Measurements from ENCODE around the gene MEP1A. TPM values are rescaled to one million over a fixed set of nuclear protein-coding genes. Genes with fewer than 3 reads are reported as not detected.
"Not testable (repeated sequence)": the region's sequence is repeated elsewhere in the genome, so short reads cannot be mapped to it uniquely, and the experiment has no call there.

The MEP1A gene
- total and polyA plus RNA-seq, 9 donors, result 0.04 to 24.9 (median 0.16) TPM; not detected in 3

DNA sequence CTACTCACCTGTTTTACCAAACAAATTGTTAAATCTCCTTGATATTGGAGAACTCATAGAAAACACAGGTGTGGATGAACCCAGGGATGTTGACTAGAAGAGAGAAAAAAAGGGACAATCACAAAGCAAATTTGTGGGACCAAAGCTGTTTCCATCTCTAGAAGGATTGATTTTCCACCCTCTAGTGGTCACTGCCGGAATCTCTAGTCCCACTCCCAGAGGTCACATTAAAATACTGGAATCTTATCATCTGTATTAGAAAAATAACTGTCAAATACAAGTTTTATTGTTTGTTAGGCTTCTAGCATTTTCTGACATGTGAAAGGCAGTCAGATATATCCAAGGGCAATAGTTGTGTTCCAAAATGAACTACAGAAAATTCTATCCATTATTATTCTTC lies 62.8 kb downstream of the MEP1A start:
- not testable (repeated sequence) for H3K9me3 ChIP-seq (replicated peaks; ENCODE audit: control insufficient read depth, low read depth, low read length); H3K27ac ChIP-seq (ENCODE audit: low read length); H3K4me1 ChIP-seq (ENCODE audit: control insufficient read depth, insufficient read depth, low read length); H3K36me3 ChIP-seq (ENCODE audit: control insufficient read depth, insufficient read depth, low read length); DNase-seq; H3K27me3 ChIP-seq (ENCODE audit: control insufficient read depth, insufficient read depth, low read length); H3K4me3 ChIP-seq (ENCODE audit: low read length)
- WGBS (ENCODE audit: insufficient coverage), result no CpG with 5 or more reads among the region's 1 CpG

- no peaks in the 10 kb centered on the region for H3K27me3 ChIP-seq (ENCODE audit: control insufficient read depth, insufficient read depth, low read length)
- WGBS (ENCODE audit: insufficient coverage), result no CpG with 5 or more reads among the region's 2 CpGs
- no peaks in the 10 kb centered on the region for H3K9me3 ChIP-seq (replicated peaks; ENCODE audit: control insufficient read depth, low read depth, low read length)
- H3K36me3 ChIP-seq (ENCODE audit: control insufficient read depth, insufficient read depth, low read length), result no peaks in the 10 kb centered on the region
- no peak overlapping the region for H3K4me3 ChIP-seq (ENCODE audit: low read length)
- H3K27ac ChIP-seq (ENCODE audit: low read length), result no peak overlapping the region
- no peaks in the 10 kb centered on the region for H3K4me1 ChIP-seq (ENCODE audit: control insufficient read depth, insufficient read depth, low read length)
- no peak for DNase-seq
Measured at GRCh38 chr6:46862381-46862780, 69.2 kb downstream of the MEP1A start.

GRCh38 chr6:46863791-46864190 lies 70.6 kb downstream of the MEP1A start:
- Histone ChIP-seq H3K9me3 (replicated peaks; ENCODE audit: control insufficient read depth, low read depth, low read length) (no peaks in the 10 kb centered on the region), H3K4me1 (ENCODE audit: control insufficient read depth, insufficient read depth, low read length) (no peaks in the 10 kb centered on the region), H3K27me3 (ENCODE audit: control insufficient read depth, insufficient read depth, low read length) (no peaks in the 10 kb centered on the region), H3K36me3 (ENCODE audit: control insufficient read depth, insufficient read depth, low read length) (no peaks in the 10 kb centered on the region), H3K27ac (ENCODE audit: low read length) (no peak overlapping the region), H3K4me3 (ENCODE audit: low read length) (no peak overlapping the region)
- no CpG with 5 or more reads among the region's 3 CpGs for WGBS (ENCODE audit: insufficient coverage)
- no peak for DNase-seq

DNA sequence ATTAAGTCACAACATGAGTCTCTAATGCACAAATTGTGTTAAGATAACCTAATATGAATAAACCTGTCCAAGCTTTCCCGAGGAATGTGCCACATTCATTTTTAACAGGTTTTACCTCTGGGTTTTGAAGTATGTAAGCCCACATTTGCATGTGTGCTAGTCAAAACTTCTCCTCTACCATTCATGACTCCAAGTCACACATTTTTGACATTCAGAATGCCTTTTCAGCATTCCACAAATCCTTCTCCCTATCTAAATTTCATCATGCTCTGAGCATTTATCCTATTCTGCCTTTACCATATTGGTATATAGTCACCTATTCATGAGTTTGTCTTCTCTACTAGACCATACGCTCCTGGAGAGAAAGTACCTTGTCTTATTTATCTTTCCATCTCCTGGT lies 72.0 kb downstream of the MEP1A start:
- WGBS (ENCODE audit: insufficient coverage), result no CpG with 5 or more reads among the region's 2 CpGs
- Histone ChIP-seq H3K4me1 (ENCODE audit: control insufficient read depth, insufficient read depth, low read length) (no peaks in the 10 kb centered on the region), H3K9me3 (replicated peaks; ENCODE audit: control insufficient read depth, low read depth, low read length) (no peaks in the 10 kb centered on the region), H3K4me3 (ENCODE audit: low read length) (no peak overlapping the region), H3K27ac (ENCODE audit: low read length) (no peak overlapping the region), H3K36me3 (ENCODE audit: control insufficient read depth, insufficient read depth, low read length) (no peaks in the 10 kb centered on the region), H3K27me3 (ENCODE audit: control insufficient read depth, insufficient read depth, low read length) (no peaks in the 10 kb centered on the region)
- no peak for DNase-seq

DNA sequence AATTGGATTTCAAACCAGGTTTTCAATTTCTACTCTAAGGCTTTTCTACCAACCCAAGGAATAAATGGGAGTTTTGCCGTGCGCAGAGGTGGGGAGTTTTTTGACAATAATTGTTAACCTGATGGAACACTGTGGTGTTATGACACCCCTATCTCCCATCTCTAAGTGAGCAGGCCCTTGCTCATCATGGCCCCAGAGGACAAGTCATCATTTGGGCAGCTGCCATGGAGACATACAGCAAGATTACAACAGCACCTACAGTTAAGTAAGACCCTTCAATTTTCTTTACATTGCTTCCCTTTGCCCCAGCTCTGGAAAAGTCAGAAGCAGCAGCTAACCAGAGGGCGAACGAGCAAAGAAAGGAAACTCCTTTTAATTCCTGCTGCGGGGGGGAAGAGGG lies 74.2 kb downstream of the MEP1A start:
- Histone ChIP-seq H3K36me3 (ENCODE audit: control insufficient read depth, insufficient read depth, low read length) (no peaks in the 10 kb centered on the region), H3K27ac (ENCODE audit: low read length) (no peak overlapping the region), H3K4me1 (ENCODE audit: control insufficient read depth, insufficient read depth, low read length) (no peaks in the 10 kb centered on the region), H3K4me3 (ENCODE audit: low read length) (no peak overlapping the region), H3K27me3 (ENCODE audit: control insufficient read depth, insufficient read depth, low read length) (no peaks in the 10 kb centered on the region), H3K9me3 (replicated peaks; ENCODE audit: control insufficient read depth, low read depth, low read length) (no peaks in the 10 kb centered on the region)
- WGBS (ENCODE audit: insufficient coverage), result no CpG with 5 or more reads among the region's 5 CpGs
- no peak for DNase-seq

DNA sequence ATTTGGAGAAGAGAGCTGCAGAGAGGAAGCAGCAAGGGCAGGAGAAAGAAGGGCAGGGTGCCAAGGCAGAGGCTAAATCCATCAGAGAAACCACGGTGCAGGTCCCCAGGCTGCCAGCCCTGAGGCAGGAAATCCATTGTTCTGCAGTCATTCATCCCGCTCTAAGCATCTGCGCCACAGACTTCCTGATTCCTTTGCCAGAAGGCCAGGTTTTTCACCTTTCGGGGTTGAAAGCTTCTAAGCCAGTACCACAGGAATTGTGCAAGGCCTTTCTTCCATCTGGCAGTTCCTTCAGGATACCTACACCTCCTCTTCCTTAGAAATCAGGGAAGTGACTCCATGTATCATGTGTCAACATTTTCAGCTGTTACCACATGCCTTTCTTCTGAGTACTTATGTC lies 82.9 kb downstream of the MEP1A start:
- Histone ChIP-seq H3K4me1 (ENCODE audit: control insufficient read depth, insufficient read depth, low read length) (no peaks in the 10 kb centered on the region), H3K4me3 (ENCODE audit: low read length) (no peak overlapping the region), H3K36me3 (ENCODE audit: control insufficient read depth, insufficient read depth, low read length) (no peaks in the 10 kb centered on the region), H3K9me3 (replicated peaks; ENCODE audit: control insufficient read depth, low read depth, low read length) (no peaks in the 10 kb centered on the region), H3K27ac (ENCODE audit: low read length) (no peak overlapping the region), H3K27me3 (ENCODE audit: control insufficient read depth, insufficient read depth, low read length) (no peaks in the 10 kb centered on the region)
- peak; percentile 35 for DNase-seq
- 41% methylated on average over 4 of the region's 4 CpGs for WGBS (ENCODE audit: insufficient coverage)

DNA sequence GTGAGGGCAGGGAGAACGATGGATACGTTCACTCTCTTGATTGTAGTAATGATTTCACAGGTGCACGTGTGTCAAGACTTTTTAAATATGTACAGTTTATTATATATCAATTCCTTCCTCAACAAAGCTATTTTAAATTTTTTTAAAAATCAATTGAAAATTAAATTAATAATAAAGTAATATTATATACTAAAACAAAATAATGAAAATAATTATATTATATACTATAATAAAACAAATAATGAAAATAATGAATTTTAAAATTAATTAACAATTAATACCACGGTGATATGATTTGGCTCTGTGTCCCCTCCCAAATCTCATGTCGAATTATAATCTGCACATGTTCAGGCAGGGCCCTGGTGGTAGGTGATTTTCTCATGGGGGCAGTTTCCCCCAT lies 85.8 kb downstream of the MEP1A start:
- no CpG with 5 or more reads among the region's 5 CpGs for WGBS (ENCODE audit: insufficient coverage)
- Histone ChIP-seq H3K27ac (ENCODE audit: low read length) (no peak overlapping the region), H3K4me3 (ENCODE audit: low read length) (no peak overlapping the region)

GRCh38 chr6:46882645-46883044 lies 89.5 kb downstream of the MEP1A start:
- Histone ChIP-seq H3K27me3 (ENCODE audit: control insufficient read depth, insufficient read depth, low read length) (no peaks in the 10 kb centered on the region), H3K9me3 (replicated peaks; ENCODE audit: control insufficient read depth, low read depth, low read length) (no peaks in the 10 kb centered on the region), H3K4me1 (ENCODE audit: control insufficient read depth, insufficient read depth, low read length) (no peaks in the 10 kb centered on the region), H3K4me3 (ENCODE audit: low read length) (no peak overlapping the region), H3K36me3 (ENCODE audit: control insufficient read depth, insufficient read depth, low read length) (no peaks in the 10 kb centered on the region), H3K27ac (ENCODE audit: low read length) (no peak overlapping the region)
- no peak for DNase-seq
- WGBS (ENCODE audit: insufficient coverage), result 86% methylated on average over 1 of the region's 2 CpGs

More for the DNA sequence above, 85.8 kb downstream of the MEP1A start:
- H3K27me3 ChIP-seq (ENCODE audit: control insufficient read depth, insufficient read depth, low read length), result no peaks in the 10 kb centered on the region
- H3K36me3 ChIP-seq (ENCODE audit: control insufficient read depth, insufficient read depth, low read length), result no peaks in the 10 kb centered on the region
- no peaks in the 10 kb centered on the region for H3K9me3 ChIP-seq (replicated peaks; ENCODE audit: control insufficient read depth, low read depth, low read length)
- H3K4me1 ChIP-seq (ENCODE audit: control insufficient read depth, insufficient read depth, low read length), result no peaks in the 10 kb centered on the region
- no peak for DNase-seq

DNA sequence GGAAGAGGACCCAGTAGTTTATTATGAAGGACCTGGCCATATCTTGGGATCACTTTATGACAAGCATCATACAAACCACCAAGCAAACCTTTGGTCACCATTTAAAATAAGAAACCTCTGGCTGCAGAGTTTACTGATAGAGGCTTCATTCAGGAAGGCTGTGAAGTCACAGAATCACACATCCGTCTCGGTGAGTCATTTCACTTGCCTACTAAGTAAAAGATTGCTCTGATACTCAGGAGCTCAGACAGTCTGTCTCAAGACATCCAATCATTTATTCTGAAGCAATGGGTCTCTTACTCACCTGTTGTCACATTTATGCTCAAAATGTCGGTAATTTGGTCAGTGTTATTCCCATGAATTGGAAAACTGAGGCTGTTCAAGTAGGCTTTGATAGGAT lies 94.8 kb downstream of the MEP1A start:
- whole genome bisulfite sequencing (ENCODE audit: insufficient coverage), result 88% methylated on average over 2 of the region's 3 CpGs
- H3K36me3 ChIP-seq (ENCODE audit: control insufficient read depth, insufficient read depth, low read length), result no peaks in the 10 kb centered on the region
- H3K4me1 ChIP-seq (ENCODE audit: control insufficient read depth, insufficient read depth, low read length), result no peaks in the 10 kb centered on the region
- H3K27me3 ChIP-seq (ENCODE audit: control insufficient read depth, insufficient read depth, low read length), result no peaks in the 10 kb centered on the region
- H3K4me3 ChIP-seq (ENCODE audit: low read length), result no peak overlapping the region
- no peaks in the 10 kb centered on the region for H3K9me3 ChIP-seq (replicated peaks; ENCODE audit: control insufficient read depth, low read depth, low read length)
- DNase-seq, result no peak
- H3K27ac ChIP-seq (ENCODE audit: low read length), result no peak overlapping the region

DNA sequence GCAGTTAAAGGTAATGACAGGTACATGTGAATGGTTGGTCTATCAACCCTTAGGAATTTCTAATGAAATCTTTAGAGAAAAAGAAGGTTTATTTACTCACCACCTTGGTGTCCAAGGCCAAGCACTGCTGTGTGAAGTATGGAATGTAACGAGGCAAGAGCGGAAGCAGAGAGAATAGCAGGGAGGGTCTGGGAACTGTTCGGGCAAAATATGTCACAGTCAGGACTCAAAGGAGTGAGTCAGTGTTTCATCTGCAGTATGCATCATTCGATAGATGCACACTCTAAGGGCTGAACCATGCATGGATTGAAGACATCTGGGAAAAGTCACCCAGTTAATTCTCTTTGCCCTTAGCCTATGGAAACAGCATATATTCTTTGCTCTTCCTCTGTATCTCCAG lies 95.4 kb downstream of the MEP1A start:
- H3K27me3 ChIP-seq (ENCODE audit: control insufficient read depth, insufficient read depth, low read length), result no peaks in the 10 kb centered on the region

More for the DNA sequence above, 95.4 kb downstream of the MEP1A start:
- H3K27ac ChIP-seq (ENCODE audit: low read length), result no peak overlapping the region
- no peaks in the 10 kb centered on the region for H3K4me1 ChIP-seq (ENCODE audit: control insufficient read depth, insufficient read depth, low read length)
- H3K4me3 ChIP-seq (ENCODE audit: low read length), result no peak overlapping the region
- no peaks in the 10 kb centered on the region for H3K36me3 ChIP-seq (ENCODE audit: control insufficient read depth, insufficient read depth, low read length)
- 79% methylated on average over 4 of the region's 4 CpGs for WGBS (ENCODE audit: insufficient coverage)
- no peak for DNase-seq
- H3K9me3 ChIP-seq (replicated peaks; ENCODE audit: control insufficient read depth, low read depth, low read length), result no peaks in the 10 kb centered on the region
